NCI-H2196 treated with DMSO at 0.1 percent for 48 hours (cell line): ENCODE results near the gene ANKRD18B.
A peak's percentile ranks its signal among the peaks of the same experiment; 100 is the strongest.
"Not testable (repeated sequence)": the region's sequence is repeated elsewhere in the genome, so short reads cannot be mapped to it uniquely, and the experiment has no call there.

ENCODE experiments used
- DNase-seq: peaks from one replicate; lab custom pipeline; 2025; ENCODE audit not compliant: unreplicated experiment; lab: John Stamatoyannopoulos, UW

The ANKRD18B gene

GRCh38 chr9:33523397-33524305 lies at the start of gene ANKRD18B:
Gene ANKRD18B (plus strand): TSS chr9:33524251. CDS start chr9:33524490, 239 bp downstream.
- peak; percentile 32 for DNase-seq

- no peak for DNase-seq
Observed at GRCh38 chr9:33475357-33475756, 48.7 kb upstream of the ANKRD18B start.

GRCh38 chr9:33476503-33476902 lies 47.5 kb upstream of the ANKRD18B start:
- DNase-seq, result no peak

- DNase-seq, result no peak
Observed at GRCh38 chr9:33480106-33480505, 43.9 kb upstream of the ANKRD18B start.

DNA sequence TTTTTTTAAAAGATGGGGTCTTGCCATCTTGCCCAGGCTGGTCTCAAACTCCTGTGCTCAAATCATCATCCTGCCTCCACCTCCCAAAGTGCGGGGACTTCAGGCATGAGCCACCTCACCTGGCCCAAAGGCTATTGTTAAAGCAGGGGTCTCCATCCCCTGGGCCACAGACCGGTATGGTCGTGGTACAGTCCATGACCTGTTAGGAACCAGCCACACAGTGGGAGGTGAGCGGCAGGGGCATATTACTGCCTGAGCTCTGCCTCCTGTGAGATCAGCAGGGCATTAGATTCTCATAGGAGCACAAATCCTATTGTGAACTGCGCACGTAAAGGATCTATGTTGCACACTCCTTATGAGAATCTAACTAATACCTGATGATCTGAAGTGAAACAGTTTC lies 43.1 kb upstream of the ANKRD18B start:
- DNase-seq, result no peak

DNA sequence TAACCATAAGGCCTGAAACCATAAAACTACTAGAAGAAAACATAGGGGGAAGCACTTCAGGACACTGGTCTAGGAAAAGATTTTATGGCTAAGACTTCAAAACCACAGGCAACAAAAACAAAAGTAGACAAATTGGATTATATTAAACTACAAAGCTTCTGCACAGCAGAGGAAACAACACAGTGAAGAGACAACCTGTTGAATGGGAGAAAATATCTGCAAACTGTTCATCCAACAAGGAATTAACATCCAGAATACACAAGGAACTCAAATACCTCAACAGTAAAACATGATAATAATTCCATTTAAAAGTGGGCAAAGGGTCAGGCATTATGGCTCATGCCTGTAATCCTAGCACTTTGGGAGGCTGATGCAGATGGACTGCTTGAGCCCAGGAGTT lies 38.7 kb upstream of the ANKRD18B start:
- not testable (repeated sequence) for DNase-seq

DNA sequence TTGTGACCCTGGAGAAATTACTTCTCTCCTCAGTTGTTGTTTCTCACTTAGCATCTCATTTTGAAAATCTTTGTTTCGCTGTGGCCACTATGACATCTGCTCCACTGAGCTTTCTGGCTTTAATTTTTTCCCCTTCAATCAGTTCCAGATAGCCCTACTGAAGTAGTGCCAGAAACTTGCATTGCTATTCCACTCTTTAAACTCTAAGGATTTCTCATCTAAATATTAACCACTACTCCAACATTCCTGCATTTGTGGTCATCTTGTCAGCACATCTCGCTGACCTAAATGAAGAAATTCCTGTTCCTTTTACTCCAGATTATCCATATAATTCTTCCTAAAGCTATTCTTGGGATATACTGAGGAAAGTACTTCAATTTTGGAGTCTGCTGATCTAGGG lies 35.0 kb upstream of the ANKRD18B start:
- DNase-seq, result no peak

DNA sequence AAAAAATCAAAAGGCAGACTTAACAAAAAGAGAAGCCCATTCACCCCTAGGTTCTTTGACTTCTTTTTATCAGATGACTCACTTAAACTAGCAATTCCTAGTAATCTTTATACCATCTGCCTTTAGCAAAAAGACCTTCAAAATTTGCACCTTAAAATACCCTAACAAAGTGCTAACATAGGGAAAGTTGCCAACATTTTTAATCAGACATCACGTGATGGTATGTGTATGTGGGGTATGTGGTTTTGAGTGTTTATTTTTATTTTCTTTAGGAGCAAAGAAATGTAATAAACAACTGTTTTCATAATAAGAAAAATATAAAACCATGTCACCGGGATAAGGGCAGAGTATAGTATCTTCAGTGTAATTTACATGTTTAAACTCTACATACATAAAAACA lies 30.2 kb upstream of the ANKRD18B start:
- not testable (repeated sequence) for DNase-seq

DNA sequence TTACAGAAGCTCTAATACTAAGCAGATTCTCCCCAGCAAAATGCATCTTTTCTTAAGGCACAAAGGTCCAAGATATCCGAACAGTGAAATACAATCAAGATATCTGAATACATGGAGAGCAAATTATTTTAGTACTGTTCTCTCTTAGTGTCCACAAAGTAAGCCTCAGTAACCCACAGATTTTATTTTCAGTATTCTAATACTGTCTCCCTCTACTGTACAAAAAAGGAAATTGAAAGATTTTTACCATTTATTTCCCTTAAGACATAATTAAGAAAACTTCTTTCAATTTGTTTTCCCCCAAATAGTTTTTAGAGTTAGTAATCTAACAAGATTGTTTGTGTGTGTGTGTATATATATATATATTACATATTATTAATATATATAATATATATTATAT lies 25.7 kb upstream of the ANKRD18B start:
- DNase-seq, result no peak

- no peak for DNase-seq
Observed at GRCh38 chr9:33506626-33507370, 17.3 kb upstream of the ANKRD18B start.

GRCh38 chr9:33510262-33511183 lies 13.5 kb upstream of the ANKRD18B start:
- peak; percentile 23 for DNase-seq

DNA sequence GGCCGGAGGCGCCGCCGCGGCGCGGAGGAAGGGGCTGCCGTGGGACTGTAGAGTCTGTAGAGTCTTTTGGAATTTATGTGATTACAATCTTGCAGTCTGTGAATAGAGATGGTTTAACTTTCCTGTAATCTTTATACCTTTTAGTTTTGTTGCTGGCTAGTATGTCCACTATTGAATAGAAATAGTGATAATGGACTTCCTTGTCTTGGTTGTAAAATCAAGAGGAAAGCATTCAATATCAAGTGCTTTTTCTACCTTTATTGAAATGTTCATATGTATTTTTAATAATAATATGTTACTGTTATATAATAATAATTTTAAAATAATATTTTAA lies 12.9 kb upstream of the ANKRD18B start:
- not testable (repeated sequence) for DNase-seq

DNA sequence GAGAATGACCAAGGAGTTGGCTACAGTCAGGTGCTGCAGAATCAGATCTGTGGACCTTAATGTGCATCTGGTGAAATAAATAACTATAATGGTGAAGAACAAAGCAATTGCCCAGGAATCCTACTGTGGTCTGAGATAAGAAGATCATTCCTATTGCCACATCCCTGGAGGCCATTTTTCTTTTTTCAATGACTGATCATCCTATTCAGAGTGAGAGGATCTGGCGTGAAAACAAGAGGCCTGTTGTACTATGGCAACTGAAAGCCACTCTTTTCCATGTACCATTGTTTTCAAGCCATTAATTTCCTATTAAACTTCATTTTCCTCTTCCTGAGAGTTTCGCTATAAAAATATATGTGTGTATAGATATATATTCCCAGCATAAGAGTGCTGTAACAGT lies 11.5 kb upstream of the ANKRD18B start:
- not testable (repeated sequence) for DNase-seq

DNA sequence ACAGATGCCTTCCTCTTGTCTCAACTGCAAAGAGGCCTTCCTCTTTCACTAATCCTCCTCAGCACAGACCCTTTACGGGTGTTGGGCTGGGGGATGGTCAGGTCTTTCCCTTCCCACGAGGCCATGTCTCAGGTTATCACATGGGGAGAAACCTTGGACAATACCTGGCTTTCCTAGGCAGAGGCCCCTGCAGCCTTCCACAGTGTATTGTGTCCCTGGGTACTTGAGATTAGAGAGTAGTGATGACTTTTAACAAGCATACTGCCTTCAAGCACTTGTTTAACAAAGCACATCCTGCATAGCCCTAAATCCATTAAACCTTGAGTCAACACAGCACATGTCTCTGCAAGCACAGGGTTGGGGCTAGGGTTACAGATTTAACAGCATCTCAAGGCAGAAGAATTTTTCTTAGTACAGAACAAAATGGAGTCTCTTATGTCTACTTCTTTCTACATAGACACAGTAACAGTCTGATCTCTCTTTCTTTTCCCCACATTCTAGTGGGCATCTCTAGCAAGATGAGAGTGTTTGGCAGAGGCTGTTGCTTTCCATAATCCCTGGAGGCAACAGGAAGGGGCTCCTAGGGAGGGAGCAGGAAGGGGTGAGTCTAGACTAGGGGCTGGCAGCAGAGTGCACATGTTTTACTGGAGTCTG lies 8.6 kb upstream of the ANKRD18B start:
- not testable (repeated sequence) for DNase-seq

GRCh38 chr9:33516397-33516796 lies 7.7 kb upstream of the ANKRD18B start:
- not testable (repeated sequence) for DNase-seq

- no peak for DNase-seq
Observed at GRCh38 chr9:33517373-33517772, 6.7 kb upstream of the ANKRD18B start.

DNA sequence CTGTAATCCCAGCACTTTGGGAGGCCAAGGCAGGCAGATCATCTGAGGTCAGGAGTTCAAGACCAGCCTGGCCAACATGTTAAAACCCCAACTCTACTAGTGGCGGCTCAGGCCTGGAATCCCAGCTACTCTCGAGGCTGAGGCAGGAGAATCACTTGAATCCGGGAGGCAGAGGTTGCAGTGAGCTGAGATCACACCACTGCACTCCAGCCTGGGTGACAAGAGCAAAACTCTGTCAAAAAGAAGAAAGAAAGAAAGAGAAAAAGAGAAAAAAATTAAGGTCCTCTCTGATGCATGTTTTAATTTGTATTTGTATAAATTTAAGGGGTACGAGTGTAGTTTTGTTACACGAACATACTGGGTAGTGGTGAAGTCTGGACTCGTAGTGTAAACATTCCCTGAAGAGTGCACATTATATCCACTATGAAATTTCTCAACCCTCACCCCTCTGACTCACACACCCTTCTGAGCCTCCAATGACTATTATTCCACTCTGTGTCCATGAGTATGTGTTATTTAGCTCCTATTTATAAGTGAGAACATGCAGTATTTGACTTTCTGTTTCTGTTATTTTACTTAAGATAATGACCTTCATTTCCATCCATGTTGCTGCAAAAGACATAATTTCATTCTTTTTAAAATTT lies 6.0 kb upstream of the ANKRD18B start:
- DNase-seq, result not testable (repeated sequence)

GRCh38 chr9:33521861-33522260 lies 2.2 kb upstream of the ANKRD18B start:
- DNase-seq, result not testable (repeated sequence)

DNA sequence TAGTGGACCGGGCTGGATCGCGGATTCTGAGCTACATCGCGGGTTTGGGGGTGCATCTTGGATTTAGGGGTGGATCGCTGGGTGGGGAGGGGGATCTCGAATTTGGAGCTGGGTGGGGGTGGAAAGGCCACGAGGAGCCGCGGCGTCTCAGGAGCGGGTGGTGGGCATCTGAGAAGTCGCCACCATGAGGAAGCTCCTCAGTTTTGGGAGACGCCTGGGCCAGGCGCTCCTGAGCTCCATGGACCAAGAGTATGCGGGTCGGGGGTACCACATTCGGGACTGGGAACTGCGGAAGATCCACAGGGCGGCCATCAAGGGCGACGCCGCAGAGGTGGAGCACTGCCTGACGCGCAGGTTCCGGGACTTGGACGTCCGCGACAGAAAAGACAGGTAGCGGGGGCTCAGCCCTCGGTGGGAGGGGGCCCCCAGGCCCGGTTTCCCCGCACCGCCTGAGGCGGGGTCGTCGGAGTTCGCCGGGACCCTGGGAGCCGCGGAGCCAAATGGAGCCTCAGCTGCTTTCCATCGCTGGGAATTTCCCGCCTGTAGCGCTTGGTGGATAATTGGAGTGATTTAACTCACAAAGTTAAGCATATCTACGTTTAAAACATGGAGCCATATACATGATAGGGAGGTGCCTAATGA lies 376 bp downstream of the ANKRD18B start:
- no peak for DNase-seq

DNA sequence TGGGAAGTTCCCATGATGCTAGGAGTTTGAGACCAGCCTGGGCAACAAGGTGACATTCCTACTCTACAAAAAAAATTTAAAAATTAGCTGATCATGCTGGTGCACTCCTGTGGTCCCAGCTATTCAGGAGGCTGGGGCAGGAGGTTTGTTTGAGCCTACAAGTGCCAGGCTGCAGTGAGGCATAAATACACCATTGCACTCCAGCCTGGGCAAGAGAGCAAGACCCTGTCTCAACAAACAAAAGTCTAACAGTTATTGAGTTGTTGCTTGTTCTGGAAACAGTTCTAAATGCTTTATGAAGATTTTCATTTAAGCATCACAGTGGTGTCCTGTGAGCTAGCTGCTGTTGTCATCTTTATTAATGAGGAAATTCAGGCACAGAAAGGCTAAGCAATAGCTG lies 4.0 kb downstream of the ANKRD18B start:
- not testable (repeated sequence) for DNase-seq
